Fibroblast of villous mesenchyme (primary cell): ENCODE results near the gene SLC7A10. TPM values are rescaled to one million over a fixed set of nuclear protein-coding genes. Genes with fewer than 3 reads are reported as not detected.

Experiments used
- DNase-seq: peaks from one replicate; pipeline ENCODE4 v3.0.0-alpha.2; 2010; ENCODE audit warnings: low read depth
- H3K4me3 ChIP-seq: 2 replicates; pipeline ENCODE4 v1.5.1; 2011; ENCODE audit warnings: low read depth, mild to moderate bottlenecking, low read length
- total RNA-seq: library from RNA; depleted of rRNA; stranded (reverse); fragments of >200 nt; gene quantifications from 2 replicates; pipeline ENCODE4 v1.2.3, GENCODE V29; 2012
- TF ChIP-seq, protein P1 (sequence below): IDR thresholded peaks from 2 replicates; pipeline ENCODE4 v1.5.1; 2012; ENCODE audit warnings: low read depth, mild to moderate bottlenecking, low read length; ENCODE audit not compliant: insufficient read depth

The SLC7A10 gene
- total RNA-seq, 1 donor: not detected

- TF ChIP-seq, protein P1, sequence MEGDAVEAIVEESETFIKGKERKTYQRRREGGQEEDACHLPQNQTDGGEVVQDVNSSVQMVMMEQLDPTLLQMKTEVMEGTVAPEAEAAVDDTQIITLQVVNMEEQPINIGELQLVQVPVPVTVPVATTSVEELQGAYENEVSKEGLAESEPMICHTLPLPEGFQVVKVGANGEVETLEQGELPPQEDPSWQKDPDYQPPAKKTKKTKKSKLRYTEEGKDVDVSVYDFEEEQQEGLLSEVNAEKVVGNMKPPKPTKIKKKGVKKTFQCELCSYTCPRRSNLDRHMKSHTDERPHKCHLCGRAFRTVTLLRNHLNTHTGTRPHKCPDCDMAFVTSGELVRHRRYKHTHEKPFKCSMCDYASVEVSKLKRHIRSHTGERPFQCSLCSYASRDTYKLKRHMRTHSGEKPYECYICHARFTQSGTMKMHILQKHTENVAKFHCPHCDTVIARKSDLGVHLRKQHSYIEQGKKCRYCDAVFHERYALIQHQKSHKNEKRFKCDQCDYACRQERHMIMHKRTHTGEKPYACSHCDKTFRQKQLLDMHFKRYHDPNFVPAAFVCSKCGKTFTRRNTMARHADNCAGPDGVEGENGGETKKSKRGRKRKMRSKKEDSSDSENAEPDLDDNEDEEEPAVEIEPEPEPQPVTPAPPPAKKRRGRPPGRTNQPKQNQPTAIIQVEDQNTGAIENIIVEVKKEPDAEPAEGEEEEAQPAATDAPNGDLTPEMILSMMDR: no peak
- H3K4me3 ChIP-seq: no peak overlapping the region
- DNase-seq: no peak
Measured at GRCh38 chr19:33202546-33203507, 22.8 kb downstream of the SLC7A10 start.

- TF ChIP-seq, protein P1: no peak
- DNase-seq: no peak
Measured at GRCh38 chr19:33201886-33202545, 23.6 kb downstream of the SLC7A10 start.

DNA sequence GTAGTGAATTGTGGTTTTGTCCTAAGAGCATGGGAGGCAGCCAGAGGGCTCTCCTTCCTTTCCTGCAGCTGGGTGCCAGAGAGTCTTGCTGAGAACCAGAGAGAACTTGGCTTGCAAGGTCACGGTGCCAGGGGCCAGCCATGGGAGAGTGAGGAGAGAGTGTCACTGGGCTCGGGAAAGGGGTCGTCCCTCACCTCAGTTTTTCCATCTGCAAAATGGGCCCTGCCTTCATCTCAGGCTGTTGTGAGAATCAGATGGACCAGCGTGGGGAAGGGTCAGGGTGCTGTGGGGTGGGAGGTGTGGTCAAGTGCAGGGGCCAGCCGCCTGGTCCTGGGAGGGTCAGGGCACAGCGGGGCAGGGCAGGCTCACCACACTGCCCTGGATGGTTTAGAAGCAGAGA lies 24.2 kb downstream of the SLC7A10 start:
- TF ChIP-seq, protein P1: no peak

More at GRCh38 chr19:33201886-33202545, 23.6 kb downstream of the SLC7A10 start:
- H3K4me3 ChIP-seq: no peak overlapping the region

GRCh38 chr19:33199441-33200265 lies 26.0 kb downstream of the SLC7A10 start:
- H3K4me3 ChIP-seq: no peak overlapping the region
- TF ChIP-seq, protein P1: no peak
- no peak for DNase-seq

More for the DNA sequence above, 24.2 kb downstream of the SLC7A10 start:
- H3K4me3 ChIP-seq: no peak overlapping the region
- DNase-seq: no peak

DNA sequence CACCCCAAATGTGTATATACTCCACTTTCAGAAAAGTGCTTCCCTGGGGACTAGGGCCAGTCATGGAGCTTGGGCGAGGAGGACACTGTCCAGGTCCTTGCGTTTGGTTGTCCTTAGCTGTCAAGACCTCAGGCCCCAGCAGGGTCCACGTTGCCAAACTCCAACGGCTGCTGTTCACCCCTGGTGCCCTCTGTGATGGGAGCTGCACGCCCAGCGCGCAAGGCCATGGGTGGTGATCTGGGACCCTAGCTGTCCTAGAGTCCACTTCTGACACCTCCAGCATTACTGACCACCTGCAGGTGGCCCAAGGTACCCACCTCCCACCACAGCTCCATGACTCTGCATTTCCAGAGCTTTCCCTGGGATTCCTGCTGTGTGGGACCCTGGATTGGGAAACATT lies 27.5 kb downstream of the SLC7A10 start:
- TF ChIP-seq, protein P1: no peak
- no peak overlapping the region for H3K4me3 ChIP-seq
- DNase-seq: no peak

DNA sequence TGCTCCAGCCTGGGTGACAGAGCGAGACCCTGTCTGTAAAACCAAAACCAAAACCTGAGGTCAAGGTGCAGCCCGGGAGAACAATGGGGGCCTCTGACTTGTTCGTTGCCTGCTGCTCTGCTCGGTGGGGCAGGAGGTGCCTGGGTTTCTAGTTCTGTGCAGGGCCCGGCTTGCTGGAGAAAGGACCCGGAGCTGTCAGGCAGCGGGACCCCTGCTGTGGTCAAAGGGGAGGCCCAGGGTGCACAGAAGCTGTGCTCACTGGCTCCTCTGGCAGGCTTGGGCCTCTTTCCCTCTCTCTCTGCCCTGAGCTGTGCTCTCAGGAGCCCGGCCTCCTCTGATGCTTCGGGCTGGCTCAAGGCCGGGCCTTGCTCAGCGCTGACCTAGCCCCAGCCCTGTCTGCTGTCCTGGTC lies 28.1 kb downstream of the SLC7A10 start:
- TF ChIP-seq, protein P1: no peak
- no peak for DNase-seq
- no peak overlapping the region for H3K4me3 ChIP-seq
